Measurements from ENCODE around the gene BBOF1. TPM values are rescaled to one million over a fixed set of nuclear protein-coding genes. Genes with fewer than 3 reads are reported as not detected.

BBOF1 gene
- total RNA-seq, 1 donor from 2014 or later = 8.4 TPM

DNA sequence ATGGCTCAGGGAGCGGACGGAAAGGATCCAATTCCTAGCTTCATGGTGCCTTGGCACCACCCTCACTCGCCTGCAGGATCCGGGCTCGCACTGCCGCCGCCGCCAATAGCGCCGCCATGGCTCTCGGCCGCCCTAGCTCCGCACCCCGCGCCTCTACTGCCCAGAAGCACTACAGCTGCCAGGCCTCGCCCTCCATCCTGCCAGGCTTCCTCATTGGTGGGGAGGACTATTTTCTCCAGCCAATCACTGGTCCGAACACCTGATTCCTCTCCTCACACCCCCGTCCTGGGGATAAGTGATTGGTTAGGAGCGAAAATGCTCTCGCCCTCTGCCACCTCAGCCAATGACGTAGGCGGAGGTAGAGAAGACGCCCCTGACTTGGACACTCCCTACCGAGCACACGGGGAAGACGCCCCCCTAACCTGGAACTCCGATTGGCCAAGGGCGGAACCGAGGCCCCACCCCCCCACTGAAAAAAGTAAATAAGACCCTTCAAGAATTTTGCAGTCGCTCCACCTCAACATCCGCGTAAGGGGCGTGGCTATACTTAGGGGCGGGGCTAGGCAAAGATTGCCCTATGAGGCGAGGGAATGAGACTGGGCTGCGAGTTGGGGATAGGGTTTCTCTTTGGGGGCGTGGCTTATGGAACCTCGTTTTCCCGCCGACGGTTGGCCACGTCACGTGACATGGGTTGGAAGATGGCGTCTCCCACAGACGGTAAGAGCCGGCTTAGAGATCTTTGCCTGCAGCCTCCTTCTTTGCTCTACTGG is 65.3 kb downstream of the BBOF1 start, which contains the start of the genes ALDH6A1 and LIN52:
Gene ALDH6A1, minus strand, starts transcription at position 177 of the 770 bp plus-strand sequence. Its CDS starts 59 bp downstream, at position 118.
Gene LIN52, plus strand, starts transcription at position 680 of the 770 bp plus-strand sequence. Its CDS starts 19 bp downstream, at position 699.
- Mint-ChIP-seq H3K4me1 (peaks cover 18% of the 10 kb centered on the region), H3K9me3 (no peaks in the 10 kb centered on the region), H3K27ac (peak within 1 kb of the TSS; percentile 98), H3K4me3 (peak within 1 kb of the TSS; percentile 95), H3K27me3 (ENCODE audit: low read depth) (no peaks in the 10 kb centered on the region), H3K36me3 (no peaks in the 10 kb centered on the region)
- DNase-seq (ENCODE audit: low spot score in 2 of 2, unreplicated experiment in 2 of 2) = peak; percentile 96 to 99
- TF ChIP-seq, protein P1, sequence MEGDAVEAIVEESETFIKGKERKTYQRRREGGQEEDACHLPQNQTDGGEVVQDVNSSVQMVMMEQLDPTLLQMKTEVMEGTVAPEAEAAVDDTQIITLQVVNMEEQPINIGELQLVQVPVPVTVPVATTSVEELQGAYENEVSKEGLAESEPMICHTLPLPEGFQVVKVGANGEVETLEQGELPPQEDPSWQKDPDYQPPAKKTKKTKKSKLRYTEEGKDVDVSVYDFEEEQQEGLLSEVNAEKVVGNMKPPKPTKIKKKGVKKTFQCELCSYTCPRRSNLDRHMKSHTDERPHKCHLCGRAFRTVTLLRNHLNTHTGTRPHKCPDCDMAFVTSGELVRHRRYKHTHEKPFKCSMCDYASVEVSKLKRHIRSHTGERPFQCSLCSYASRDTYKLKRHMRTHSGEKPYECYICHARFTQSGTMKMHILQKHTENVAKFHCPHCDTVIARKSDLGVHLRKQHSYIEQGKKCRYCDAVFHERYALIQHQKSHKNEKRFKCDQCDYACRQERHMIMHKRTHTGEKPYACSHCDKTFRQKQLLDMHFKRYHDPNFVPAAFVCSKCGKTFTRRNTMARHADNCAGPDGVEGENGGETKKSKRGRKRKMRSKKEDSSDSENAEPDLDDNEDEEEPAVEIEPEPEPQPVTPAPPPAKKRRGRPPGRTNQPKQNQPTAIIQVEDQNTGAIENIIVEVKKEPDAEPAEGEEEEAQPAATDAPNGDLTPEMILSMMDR (IDR thresholded peaks at IDR 0.05; ENCODE audit: unreplicated experiment) = no peak

DNA sequence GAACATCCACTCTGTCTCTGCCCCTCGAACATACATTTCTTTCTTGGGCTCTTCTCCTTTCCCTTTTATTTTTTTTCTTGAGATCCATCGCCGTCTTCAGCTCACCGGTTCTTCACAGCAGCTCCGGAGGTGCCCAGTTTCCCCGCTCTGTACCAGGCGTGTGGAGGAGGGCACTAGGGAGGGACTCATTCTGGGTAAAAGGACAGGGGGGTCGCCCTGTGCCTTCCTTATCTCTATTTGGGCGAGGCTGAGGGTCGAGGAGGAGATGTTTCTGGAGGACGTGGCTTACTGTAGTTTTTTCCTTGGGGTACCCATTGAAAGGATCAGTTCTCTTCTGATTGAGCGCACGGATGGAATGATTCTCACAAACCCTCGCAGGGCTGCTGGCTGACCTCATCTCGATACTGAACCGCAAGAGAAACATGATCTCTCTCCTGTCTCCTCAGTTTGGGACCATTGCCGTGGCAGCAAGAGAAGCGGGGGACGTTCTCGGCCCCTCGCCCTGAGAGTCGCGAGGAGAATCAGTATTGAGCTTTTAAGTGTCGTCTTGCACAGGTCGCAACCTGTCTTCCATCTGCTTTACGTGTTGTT is 66.0 kb downstream of the BBOF1 start:
- no peaks in the 10 kb centered on the region for H3K36me3 Mint-ChIP-seq
- peak overlapping the region; percentile 95 for H3K4me3 Mint-ChIP-seq
- peaks cover 18% of the 10 kb centered on the region for H3K4me1 Mint-ChIP-seq
- H3K27ac Mint-ChIP-seq = peak overlapping the region; percentile 98
- no peak for DNase-seq (ENCODE audit: low spot score in 2 of 2, unreplicated experiment in 2 of 2)
- no peaks in the 10 kb centered on the region for H3K9me3 Mint-ChIP-seq
- H3K27me3 Mint-ChIP-seq (ENCODE audit: low read depth) = no peaks in the 10 kb centered on the region
- TF ChIP-seq, protein P1 (IDR thresholded peaks at IDR 0.05; ENCODE audit: unreplicated experiment) = no peak

DNA sequence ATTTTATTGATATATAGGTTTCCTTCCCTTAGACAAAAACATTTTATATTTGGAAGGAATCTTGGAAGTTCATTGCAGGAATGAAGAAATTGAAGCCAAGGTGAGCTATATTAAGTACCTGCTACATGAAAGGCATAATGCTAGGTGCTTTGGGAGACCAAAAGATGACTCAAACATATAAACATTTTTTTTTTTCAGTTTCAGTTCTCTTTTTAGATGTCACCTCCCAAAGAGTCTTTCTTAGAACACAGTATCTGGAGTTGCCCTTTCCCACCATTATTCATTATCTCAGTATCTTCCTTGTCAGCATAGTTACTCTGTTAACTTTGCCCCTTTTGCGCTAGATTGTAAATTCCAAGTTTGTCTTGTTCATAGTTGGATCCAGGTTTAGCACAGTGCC is 66.7 kb downstream of the BBOF1 start:
- H3K36me3 Mint-ChIP-seq = no peaks in the 10 kb centered on the region
- TF ChIP-seq, protein P1 (IDR thresholded peaks at IDR 0.05; ENCODE audit: unreplicated experiment) = no peak
- H3K9me3 Mint-ChIP-seq = no peaks in the 10 kb centered on the region
- peak overlapping the region; percentile 95 for H3K4me3 Mint-ChIP-seq
- H3K27ac Mint-ChIP-seq = peak overlapping the region; percentile 98
- no peaks in the 10 kb centered on the region for H3K27me3 Mint-ChIP-seq (ENCODE audit: low read depth)
- DNase-seq (ENCODE audit: low spot score in 2 of 2, unreplicated experiment in 2 of 2) = no peak
- peaks cover 18% of the 10 kb centered on the region for H3K4me1 Mint-ChIP-seq

DNA sequence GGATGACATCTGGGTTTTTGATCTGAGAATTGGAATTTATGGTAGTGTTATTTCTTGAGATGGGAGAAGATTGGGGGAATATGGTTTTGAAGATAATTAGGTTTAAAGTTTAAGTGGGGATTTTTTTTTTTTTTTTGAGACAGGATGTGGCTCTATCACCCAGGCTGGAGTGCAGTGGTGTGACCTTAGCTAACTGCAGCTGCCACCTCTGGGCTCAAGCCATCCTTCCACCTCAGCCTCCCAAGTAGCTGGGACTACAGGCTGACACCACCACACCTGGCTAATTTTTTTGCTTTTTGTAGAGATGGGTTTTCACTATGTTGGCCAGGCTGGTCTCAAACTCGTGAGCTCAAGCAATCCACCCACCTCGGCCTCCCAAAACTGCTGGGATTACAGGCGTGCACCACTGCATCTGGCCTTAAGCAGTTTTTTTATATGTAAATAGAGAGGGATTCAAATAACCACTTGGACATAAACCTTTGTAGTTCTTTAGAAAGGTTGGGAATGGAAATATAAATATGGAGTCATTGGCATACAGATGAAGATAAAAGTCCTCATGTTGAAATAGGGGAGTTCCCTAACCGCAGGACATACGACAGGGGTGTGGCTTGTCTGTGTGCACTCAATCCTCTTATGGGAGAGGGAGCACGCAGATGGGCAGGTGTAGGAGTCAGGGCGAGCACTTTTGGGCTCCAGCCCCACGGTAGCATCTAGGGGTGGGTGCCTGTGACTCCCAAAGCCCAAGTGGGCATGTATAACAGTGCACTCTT is 70.3 kb downstream of the BBOF1 start:
- no peaks in the 10 kb centered on the region for H3K9me3 Mint-ChIP-seq
- H3K4me1 Mint-ChIP-seq = peaks cover 9% of the 10 kb centered on the region
- H3K4me3 Mint-ChIP-seq = no peak overlapping the region
- no peaks in the 10 kb centered on the region for H3K36me3 Mint-ChIP-seq
- H3K27ac Mint-ChIP-seq = no peak overlapping the region
- DNase-seq (ENCODE audit: low spot score in 2 of 2, unreplicated experiment in 2 of 2) = no peak
- H3K27me3 Mint-ChIP-seq (ENCODE audit: low read depth) = no peaks in the 10 kb centered on the region
- TF ChIP-seq, protein P1 (IDR thresholded peaks at IDR 0.05; ENCODE audit: unreplicated experiment) = no peak

DNA sequence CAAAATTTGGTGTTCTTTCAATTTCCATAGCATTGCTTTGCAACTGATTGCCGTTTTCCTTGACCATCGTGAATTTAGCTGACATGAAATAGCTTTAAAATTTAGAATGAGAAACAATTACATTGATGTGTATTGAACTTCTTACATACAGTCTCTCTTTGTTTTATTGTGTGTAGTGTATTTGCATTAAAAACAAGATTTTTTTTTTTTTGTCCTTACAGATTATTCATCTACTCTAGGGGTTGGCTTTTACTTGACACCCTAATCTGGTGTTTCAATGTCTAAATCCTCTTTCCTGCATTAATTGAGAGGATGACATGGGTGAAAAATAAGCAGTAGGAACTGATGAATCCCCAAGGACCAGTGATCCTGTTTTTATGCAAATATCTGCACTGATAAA is 86.2 kb downstream of the BBOF1 start:
- Mint-ChIP-seq H3K27me3 (ENCODE audit: low read depth) (no peaks in the 10 kb centered on the region), H3K9me3 (no peaks in the 10 kb centered on the region), H3K36me3 (peaks cover 21% of the 10 kb centered on the region), H3K27ac (no peak overlapping the region), H3K4me3 (no peak overlapping the region), H3K4me1 (no peaks in the 10 kb centered on the region)
- no peak for DNase-seq (ENCODE audit: low spot score in 2 of 2, unreplicated experiment in 2 of 2)
- TF ChIP-seq, protein P1 (IDR thresholded peaks at IDR 0.05; ENCODE audit: unreplicated experiment) = no peak
